Esophagus muscularis mucosa (tissue), 4 donors: ENCODE results near the gene LRRC45.

Experiments
- CTCF ChIP-seq, 3 experiments: fragments of 200-600 bp in 2 of 3; fragments of 450-650 bp in 1 of 3; sonication (generic) in 2 of 3; IDR thresholded peaks; one replicate each; pipeline ENCODE4 v1.5.1; 2017 to 2019; ENCODE audit warnings: antibody characterized with exemption in 3 of 3, mild to moderate bottlenecking in 2 of 3, moderate library complexity in 1 of 3
- EP300 ChIP-seq: sonication (generic); formaldehyde crosslinking; IDR thresholded peaks from one replicate; pipeline ENCODE4 v1.6.1; 2017; ENCODE audit warnings: antibody characterized with exemption
- POLR2A ChIP-seq: fragments of 450-650 bp; IDR thresholded peaks from one replicate; pipeline ENCODE4 v1.6.1; 2017; ENCODE audit warnings: antibody characterized with exemption, moderate library complexity, mild to moderate bottlenecking, low read depth
- POLR2AphosphoS5 ChIP-seq, 2 donors: sonication (generic); formaldehyde crosslinking; IDR thresholded peaks; one replicate each; pipeline ENCODE4 v1.6.1; 2017; ENCODE audit warnings: antibody characterized with exemption in 2 of 2

GRCh38 chr17:81978524-81979298, 44.4 kb upstream of the LRRC45 start:
- TF ChIP-seq CTCF (IDR thresholded peaks at IDR 0.05) (no peak), POLR2A (no peak), POLR2AphosphoS5 (IDR thresholded peaks at IDR 0.05) (no peak), EP300 (no peak)
